ENCODE data around the gene NOVA1. TPM values are rescaled to one million over a fixed set of nuclear protein-coding genes. Genes with fewer than 3 reads are reported as not detected.

The NOVA1 gene
- polyA plus RNA-seq, 1 donor from 2014 or later, result 121 TPM

GRCh38 chr14:26593357-26593756, 4.5 kb downstream of the NOVA1 start:
- Histone ChIP-seq H3F3A (ENCODE audit: insufficient read depth, low read length, poor library complexity, severe bottlenecking) (no peaks in the 10 kb centered on the region), H3K27me3 (ENCODE audit: insufficient read depth, low read depth, low read length) (no peaks in the 10 kb centered on the region), H3K4me2 (ENCODE audit: low read length) (peak overlapping the region; percentile 88), H3K9me3 (ENCODE audit: low read length) (no peaks in the 10 kb centered on the region), H3K9me2 (ENCODE audit: insufficient read depth, low read length) (no peaks in the 10 kb centered on the region), H3K9ac (ENCODE audit: low read length) (peak overlapping the region; percentile 96), H3K27ac (ENCODE audit: low read length) (peak overlapping the region; percentile 99), H3K79me2 (replicated peaks; ENCODE audit: insufficient read depth, low read length) (peaks cover 85% of the 10 kb centered on the region), H3K4me3 (ENCODE audit: low read length) (peak overlapping the region; percentile 84), H3K36me3 (ENCODE audit: insufficient read depth, low read length) (no peaks in the 10 kb centered on the region), H4K20me1 (ENCODE audit: insufficient read depth) (no peaks in the 10 kb centered on the region), H2AFZ (ENCODE audit: low read depth, low read length) (no peak overlapping the region)
- TF ChIP-seq REST (IDR thresholded peaks at IDR 0.05; ENCODE audit: borderline replicate concordance) (no peak), POLR2AphosphoS5 (IDR thresholded peaks at IDR 0.05) (no peak), SMC3 (conservative IDR thresholded peaks at IDR 0.05; ENCODE audit: poor library complexity) (no peak), RAD21 (conservative IDR thresholded peaks at IDR 0.05) (no peak)

GRCh38 chr14:26589925-26590324, 7.9 kb downstream of the NOVA1 start:
- TF ChIP-seq SMC3 (conservative IDR thresholded peaks at IDR 0.05; ENCODE audit: poor library complexity), result no peak
- no peak for TF ChIP-seq RAD21 (conservative IDR thresholded peaks at IDR 0.05)
- no peak for TF ChIP-seq EP300 (conservative IDR thresholded peaks at IDR 0.05; ENCODE audit: poor library complexity, severe bottlenecking)
- H3K27ac ChIP-seq (ENCODE audit: low read length), result no peak overlapping the region
- H3K36me3 ChIP-seq (ENCODE audit: insufficient read depth, low read length), result peaks cover 6% of the 10 kb centered on the region
- H3K9me2 ChIP-seq (ENCODE audit: insufficient read depth, low read length), result no peaks in the 10 kb centered on the region
- no peaks in the 10 kb centered on the region for H3F3A ChIP-seq (ENCODE audit: insufficient read depth, low read length, poor library complexity, severe bottlenecking)
- peak overlapping the region; percentile 84 for H3K4me3 ChIP-seq (ENCODE audit: low read length)
- H3K4me2 ChIP-seq (ENCODE audit: low read length), result peak overlapping the region; percentile 17
- no peaks in the 10 kb centered on the region for H3K9me3 ChIP-seq (ENCODE audit: low read length)
- no peak overlapping the region for H2AFZ ChIP-seq (ENCODE audit: low read depth, low read length)
- peaks cover 100% of the 10 kb centered on the region for H3K79me2 ChIP-seq (replicated peaks; ENCODE audit: insufficient read depth, low read length)
- no peaks in the 10 kb centered on the region for H4K20me1 ChIP-seq (ENCODE audit: insufficient read depth)
- H3K9ac ChIP-seq (ENCODE audit: low read length), result no peak overlapping the region
- no peaks in the 10 kb centered on the region for H3K27me3 ChIP-seq (ENCODE audit: insufficient read depth, low read depth, low read length)

GRCh38 chr14:26577711-26578110, 20.1 kb downstream of the NOVA1 start:
- Histone ChIP-seq H3F3A (ENCODE audit: insufficient read depth, low read length, poor library complexity, severe bottlenecking) (no peaks in the 10 kb centered on the region), H3K4me3 (ENCODE audit: low read length) (no peak overlapping the region), H3K79me2 (replicated peaks; ENCODE audit: insufficient read depth, low read length) (peaks cover 55% of the 10 kb centered on the region), H3K27ac (ENCODE audit: low read length) (no peak overlapping the region), H3K4me2 (ENCODE audit: low read length) (no peak overlapping the region), H3K27me3 (ENCODE audit: insufficient read depth, low read depth, low read length) (no peaks in the 10 kb centered on the region), H4K20me1 (ENCODE audit: insufficient read depth) (no peaks in the 10 kb centered on the region), H3K36me3 (ENCODE audit: insufficient read depth, low read length) (peaks cover 7% of the 10 kb centered on the region), H2AFZ (ENCODE audit: low read depth, low read length) (no peak overlapping the region), H3K9me3 (ENCODE audit: low read length) (no peaks in the 10 kb centered on the region), H3K9ac (ENCODE audit: low read length) (no peak overlapping the region), H3K9me2 (ENCODE audit: insufficient read depth, low read length) (peaks cover 3% of the 10 kb centered on the region)
- no peak for TF ChIP-seq TAF1 (IDR thresholded peaks at IDR 0.05; ENCODE audit: low read depth)
- no peak for TF ChIP-seq EP300 (conservative IDR thresholded peaks at IDR 0.05; ENCODE audit: poor library complexity, severe bottlenecking)
- TF ChIP-seq MXI1 (conservative IDR thresholded peaks at IDR 0.05; ENCODE audit: poor library complexity, severe bottlenecking), result no peak
- no peak for TF ChIP-seq RAD21 (conservative IDR thresholded peaks at IDR 0.05)
- no peak for TF ChIP-seq POLR2AphosphoS5 (IDR thresholded peaks at IDR 0.05)
- TF ChIP-seq CTCF (IDR thresholded peaks at IDR 0.05; ENCODE audit: poor library complexity, severe bottlenecking), result no peak

Measured in neural cell (in vitro differentiated cells).